ENCODE results near the gene ACSL6. TPM values are rescaled to one million over a fixed set of nuclear protein-coding genes. Genes with fewer than 3 reads are reported as not detected.
A peak's percentile ranks its signal among the peaks of the same experiment; 100 is the strongest.

Gene ACSL6
- total and polyA plus RNA-seq, 2 donors from 2014 or later, result 1.4 to 2.1 TPM

- TF ChIP-seq CTCF (IDR thresholded peaks at IDR 0.05; ENCODE audit: borderline replicate concordance, extremely low read depth, insufficient read depth), result no peak
- H3K27ac ChIP-seq (ENCODE audit: low read depth in 2 of 2, low read length in 2 of 2), result no peak overlapping the region
- peaks cover 0 to 5% (median 0%) of the 10 kb centered on the region in 3 donors for H3K4me1 ChIP-seq (ENCODE audit: control insufficient read depth in 2 of 3, insufficient read depth in 2 of 3, low read depth in 1 of 3, low read length in 3 of 3)
- DNase-seq (peak in 1 of 5 donors; percentile 15), FAIRE-seq (no peak)
- no peak overlapping the region for H3K9ac ChIP-seq (ENCODE audit: low read length in 3 of 3)
- H3K27me3 ChIP-seq (ENCODE audit: control insufficient read depth, insufficient read depth, low read length), result peaks cover 5% of the 10 kb centered on the region
- H3K36me3 ChIP-seq (ENCODE audit: control insufficient read depth in 2 of 3, insufficient read depth in 3 of 3, low read length in 3 of 3), result no peaks in the 10 kb centered on the region
- H3K4me3 ChIP-seq (ENCODE audit: low read length in 3 of 3), result no peak overlapping the region
- intact Hi-C loops (cut with DNase I), result loop anchor here (10.0 kb wide), 1 partner anchor 425 kb away; no protein-coding TSS in a partner anchor
- H3K9me3 ChIP-seq (ENCODE audit: control insufficient read depth in 2 of 3, insufficient read depth in 1 of 3, low read length in 3 of 3), result no peaks in the 10 kb centered on the region
Measured at GRCh38 chr5:132009706-132010405, 1.6 kb downstream of the ACSL6 start.

GRCh38 chr5:132008961-132009680 lies 2.3 kb downstream of the ACSL6 start:
- TF ChIP-seq CTCF (IDR thresholded peaks at IDR 0.05; ENCODE audit: borderline replicate concordance, extremely low read depth, insufficient read depth), result no peak
- no peaks in the 10 kb centered on the region for H3K36me3 ChIP-seq (ENCODE audit: control insufficient read depth in 2 of 3, insufficient read depth in 3 of 3, low read length in 3 of 3)
- peaks cover 5% of the 10 kb centered on the region for H3K27me3 ChIP-seq (ENCODE audit: control insufficient read depth, insufficient read depth, low read length)
- no peaks in the 10 kb centered on the region for H3K9me3 ChIP-seq (ENCODE audit: control insufficient read depth in 2 of 3, insufficient read depth in 1 of 3, low read length in 3 of 3)
- peak in 2 of 5 donors; percentile 20 to 35 for DNase-seq
- H3K4me3 ChIP-seq (ENCODE audit: low read length in 3 of 3), result no peak overlapping the region
- no peak overlapping the region for H3K9ac ChIP-seq (ENCODE audit: low read length in 3 of 3)
- intact Hi-C loops (cut with DNase I), result loop anchor here (10.0 kb wide), 1 partner anchor 424 kb away; no protein-coding TSS in a partner anchor
- peaks cover 0 to 5% (median 0%) of the 10 kb centered on the region in 3 donors for H3K4me1 ChIP-seq (ENCODE audit: control insufficient read depth in 2 of 3, insufficient read depth in 2 of 3, low read depth in 1 of 3, low read length in 3 of 3)
- no peak for FAIRE-seq
- H3K27ac ChIP-seq (ENCODE audit: low read depth in 2 of 2, low read length in 2 of 2), result no peak overlapping the region

- no peaks in the 10 kb centered on the region for H3K36me3 ChIP-seq (ENCODE audit: control insufficient read depth in 2 of 3, insufficient read depth in 3 of 3, low read length in 3 of 3)
- intact Hi-C loops (cut with DNase I), result loop anchor here (10.0 kb wide), 1 partner anchor 423 kb away; no protein-coding TSS in a partner anchor
- no peak for FAIRE-seq
- peaks cover 5% of the 10 kb centered on the region for H3K27me3 ChIP-seq (ENCODE audit: control insufficient read depth, insufficient read depth, low read length)
- H3K4me3 ChIP-seq (ENCODE audit: low read length in 3 of 3), result no peak overlapping the region
- H3K27ac ChIP-seq (ENCODE audit: low read depth in 2 of 2, low read length in 2 of 2), result no peak overlapping the region
- DNase-seq, result peak in 2 of 5 donors; percentile 10 to 18
- H3K9ac ChIP-seq (ENCODE audit: low read length in 3 of 3), result no peak overlapping the region
- H3K4me1 ChIP-seq (ENCODE audit: control insufficient read depth in 2 of 3, insufficient read depth in 2 of 3, low read depth in 1 of 3, low read length in 3 of 3), result peaks cover 0 to 5% (median 0%) of the 10 kb centered on the region in 3 donors
- TF ChIP-seq CTCF (IDR thresholded peaks at IDR 0.05; ENCODE audit: borderline replicate concordance, extremely low read depth, insufficient read depth), result no peak
- H3K9me3 ChIP-seq (ENCODE audit: control insufficient read depth in 2 of 3, insufficient read depth in 1 of 3, low read length in 3 of 3), result no peaks in the 10 kb centered on the region
Measured at GRCh38 chr5:132008163-132008473, 3.3 kb downstream of the ACSL6 start.
